Right lobe of liver (tissue), 4 donors: ENCODE results near the gene HORMAD2.

Source experiments
- POLR2A ChIP-seq: fragments of 450-650 bp; IDR thresholded peaks from one replicate; pipeline ENCODE4 v1.6.1; 2017; ENCODE audit warnings: antibody characterized with exemption, mild to moderate bottlenecking
- TF ChIP-seq, protein P1 (sequence below), 4 donors: fragments of 200-600 bp in 3 of 4; fragments of 450-650 bp in 1 of 4; IDR thresholded peaks; one replicate each; pipeline versions ENCODE4 v1.5.1 to v1.8.0; 2016 to 2022; ENCODE audit warnings: antibody characterized with exemption in 4 of 4, mild to moderate bottlenecking in 2 of 4
- donor health status: DM: no; HTN: no; CAD: no.
- donor health status: DM: no; HTN: no; CAD: no.
- donor health status: DM: no; HTN: yes; CAD: no.

DNA sequence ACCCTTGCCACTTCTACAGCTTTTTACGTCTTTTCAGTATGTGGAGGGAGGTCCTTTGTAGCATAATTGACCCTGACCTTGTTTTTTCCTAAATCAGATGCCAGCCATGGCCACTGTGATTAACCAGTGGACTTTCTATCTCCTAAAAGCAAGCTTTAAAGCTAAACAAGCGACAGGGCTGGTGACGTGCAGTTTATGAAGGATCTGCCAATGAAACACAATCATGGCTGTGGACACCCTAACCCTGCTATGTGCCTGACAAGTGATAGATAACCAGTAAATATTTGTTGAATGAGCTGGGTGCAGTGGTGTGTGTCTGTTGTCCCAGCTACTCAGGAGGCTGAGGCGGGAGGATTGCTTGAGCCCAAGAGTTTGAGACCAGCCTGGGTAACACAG is 102.1 kb downstream of the HORMAD2 start:
- TF ChIP-seq, protein P1, sequence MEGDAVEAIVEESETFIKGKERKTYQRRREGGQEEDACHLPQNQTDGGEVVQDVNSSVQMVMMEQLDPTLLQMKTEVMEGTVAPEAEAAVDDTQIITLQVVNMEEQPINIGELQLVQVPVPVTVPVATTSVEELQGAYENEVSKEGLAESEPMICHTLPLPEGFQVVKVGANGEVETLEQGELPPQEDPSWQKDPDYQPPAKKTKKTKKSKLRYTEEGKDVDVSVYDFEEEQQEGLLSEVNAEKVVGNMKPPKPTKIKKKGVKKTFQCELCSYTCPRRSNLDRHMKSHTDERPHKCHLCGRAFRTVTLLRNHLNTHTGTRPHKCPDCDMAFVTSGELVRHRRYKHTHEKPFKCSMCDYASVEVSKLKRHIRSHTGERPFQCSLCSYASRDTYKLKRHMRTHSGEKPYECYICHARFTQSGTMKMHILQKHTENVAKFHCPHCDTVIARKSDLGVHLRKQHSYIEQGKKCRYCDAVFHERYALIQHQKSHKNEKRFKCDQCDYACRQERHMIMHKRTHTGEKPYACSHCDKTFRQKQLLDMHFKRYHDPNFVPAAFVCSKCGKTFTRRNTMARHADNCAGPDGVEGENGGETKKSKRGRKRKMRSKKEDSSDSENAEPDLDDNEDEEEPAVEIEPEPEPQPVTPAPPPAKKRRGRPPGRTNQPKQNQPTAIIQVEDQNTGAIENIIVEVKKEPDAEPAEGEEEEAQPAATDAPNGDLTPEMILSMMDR (IDR thresholded peaks at IDR 0.05), result no peak
- TF ChIP-seq POLR2A, result no peak
